D341Med (cell line): ENCODE measurements around the gene CPM.
A peak's percentile ranks its signal among the peaks of the same experiment; 100 is the strongest.

ENCODE experiments used
- DNase-seq: peaks from one replicate; pipeline ENCODE4 v3.0.0; 2012; ENCODE audit warnings: low spot score

The CPM gene

DNA sequence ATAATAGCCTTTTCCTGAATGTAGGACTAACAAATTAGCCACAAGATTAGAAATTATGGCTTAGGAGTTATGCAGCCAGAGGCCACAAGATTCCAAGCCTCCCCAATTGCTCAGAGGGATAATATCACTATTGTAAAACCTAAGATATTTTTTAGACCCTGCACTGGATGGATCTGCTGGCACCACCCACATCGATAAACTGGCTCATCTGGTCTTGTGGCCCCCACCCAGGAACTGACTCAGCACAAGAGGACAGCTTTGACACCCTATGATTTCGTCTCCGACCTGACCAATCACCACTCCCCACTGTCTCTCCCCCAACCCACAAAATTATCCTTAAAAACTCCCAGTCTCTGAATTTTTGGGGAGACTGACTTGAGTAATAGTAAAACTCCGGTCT is 54.7 kb downstream of the CPM start:
- no peak for DNase-seq

DNA sequence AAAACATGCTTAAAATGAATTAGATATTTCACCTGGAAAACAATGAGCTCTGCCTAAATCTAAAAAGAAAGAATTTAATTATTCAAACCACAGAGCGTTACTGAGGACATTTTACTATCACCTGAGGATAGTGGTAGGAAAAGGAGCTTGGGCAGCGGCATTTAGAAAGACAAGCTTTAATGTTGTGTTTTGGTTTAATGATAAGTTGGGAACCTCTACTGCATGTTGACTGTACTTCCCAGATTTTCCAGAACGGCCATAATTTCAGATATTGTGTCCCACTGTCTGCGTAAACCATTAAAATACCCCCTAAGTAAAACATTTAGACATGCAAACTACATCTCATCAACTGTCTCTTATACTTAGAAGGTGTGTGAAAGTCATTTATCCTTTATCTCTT is 55.4 kb downstream of the CPM start:
- no peak for DNase-seq

DNA sequence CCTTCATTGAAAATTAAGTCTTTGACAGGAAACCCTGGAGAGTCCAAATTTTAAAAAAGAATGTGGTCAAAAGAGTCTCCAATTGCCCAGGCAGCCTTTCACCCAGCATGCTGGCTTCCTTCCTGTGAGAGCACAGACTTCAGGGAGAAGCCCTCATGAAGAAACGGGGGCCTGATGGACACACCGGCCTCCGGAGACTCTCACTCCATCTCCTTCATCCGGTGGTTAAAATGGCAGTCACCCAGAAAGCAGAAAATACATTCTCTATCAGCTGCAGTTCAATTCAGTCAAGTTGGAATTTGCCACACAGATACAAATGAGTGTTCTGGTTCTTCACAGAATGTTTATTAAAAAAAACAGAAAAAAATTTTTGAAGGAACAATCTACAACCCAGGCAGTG is 56.5 kb downstream of the CPM start:
- no peak for DNase-seq

DNA sequence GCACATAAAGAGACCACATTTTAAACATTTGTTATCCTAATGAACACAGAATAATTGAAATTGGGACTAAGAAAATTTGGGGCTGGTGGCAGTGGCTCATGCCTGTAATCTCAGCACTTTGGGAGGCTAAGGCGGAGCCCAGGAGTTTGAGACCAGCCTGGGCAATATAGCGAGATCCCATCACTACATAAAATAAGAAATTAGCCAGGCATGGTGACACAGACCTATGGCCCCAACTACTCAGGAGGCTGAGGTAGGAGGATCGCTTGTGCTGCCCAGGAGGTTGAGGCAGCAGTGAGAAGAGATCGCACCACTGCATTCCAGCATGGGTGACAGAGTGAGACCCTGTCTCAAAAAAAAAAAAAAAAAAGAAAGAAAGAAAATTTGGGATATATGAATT is 59.7 kb downstream of the CPM start:
- no peak for DNase-seq

DNA sequence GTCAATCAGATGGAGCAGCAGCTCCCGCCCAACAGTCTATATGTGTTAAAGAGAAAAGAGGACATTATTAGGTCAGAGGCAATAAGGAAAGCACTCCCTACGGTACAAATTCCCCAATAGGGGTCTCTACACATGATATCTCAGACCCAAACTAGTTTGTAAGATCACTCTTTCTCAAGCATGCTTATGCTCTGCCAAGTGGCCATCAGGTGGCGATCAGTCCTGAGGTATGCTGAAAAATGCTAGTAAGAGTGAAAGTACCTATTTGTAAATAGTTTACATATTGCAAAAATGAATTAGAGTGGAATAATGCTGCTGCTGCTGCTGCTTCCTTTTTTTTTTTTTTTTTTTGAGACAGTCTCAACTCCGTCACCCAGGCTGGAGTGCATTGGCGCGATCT is 61.0 kb downstream of the CPM start:
- DNase-seq = no peak

DNA sequence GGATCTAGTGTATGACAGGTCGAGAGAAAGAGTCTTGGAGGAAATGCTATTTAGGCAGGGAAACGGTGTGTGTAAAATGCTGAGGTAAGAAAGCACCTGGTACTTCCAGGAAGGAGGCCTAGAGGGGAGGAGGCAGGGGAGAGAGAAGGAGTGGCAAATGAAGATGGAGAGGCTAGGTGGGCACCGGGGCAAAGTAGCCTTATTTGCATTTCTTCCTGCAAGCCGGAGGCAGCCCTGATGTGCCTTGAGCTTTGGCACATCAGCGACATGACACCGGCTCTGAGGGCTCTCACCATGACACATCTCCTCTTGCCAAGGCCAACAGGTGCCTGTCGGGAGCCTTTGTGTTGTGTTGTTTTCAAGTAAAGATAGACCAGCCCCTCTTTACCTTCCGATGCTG is 61.6 kb downstream of the CPM start:
- DNase-seq = no peak

DNA sequence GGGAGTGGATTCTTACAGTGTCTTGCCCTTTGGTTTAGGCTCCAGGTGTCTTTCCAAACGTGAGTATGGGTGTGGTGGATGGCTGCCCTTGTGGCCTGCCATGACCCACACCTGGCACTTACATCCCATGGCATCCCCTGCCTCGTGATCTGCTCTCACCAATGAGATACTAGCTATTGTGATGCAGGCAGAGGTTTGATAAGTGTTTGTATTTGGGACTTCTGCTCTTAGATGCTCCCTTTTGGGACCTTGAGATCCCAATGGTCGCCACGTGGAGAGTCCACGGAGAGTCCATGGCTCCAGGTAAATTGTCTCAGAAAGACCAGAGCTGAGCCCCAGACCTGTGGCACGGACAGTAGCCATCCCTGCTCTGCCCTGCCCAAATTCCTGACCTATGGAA is 62.5 kb downstream of the CPM start:
- DNase-seq = no peak

DNA sequence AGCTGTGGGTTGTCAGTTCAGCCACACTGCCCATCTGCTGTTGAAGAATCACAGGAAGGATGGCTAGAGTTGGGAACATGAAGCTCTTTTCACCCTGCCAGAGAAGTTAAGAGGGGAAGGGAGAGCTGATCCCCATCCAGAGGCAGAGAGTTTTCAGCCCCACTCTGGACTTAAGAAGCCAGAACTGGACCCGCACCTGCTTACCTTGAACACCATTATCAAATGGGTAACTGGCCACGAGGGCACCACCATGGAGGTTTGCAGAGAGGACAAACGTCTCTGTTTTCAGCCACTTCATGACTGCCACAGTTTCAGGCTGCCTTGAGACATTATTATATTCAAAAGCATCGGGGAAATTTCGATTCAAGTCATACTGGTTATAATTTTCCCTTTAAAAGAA is 63.0 kb downstream of the CPM start:
- no peak for DNase-seq

DNA sequence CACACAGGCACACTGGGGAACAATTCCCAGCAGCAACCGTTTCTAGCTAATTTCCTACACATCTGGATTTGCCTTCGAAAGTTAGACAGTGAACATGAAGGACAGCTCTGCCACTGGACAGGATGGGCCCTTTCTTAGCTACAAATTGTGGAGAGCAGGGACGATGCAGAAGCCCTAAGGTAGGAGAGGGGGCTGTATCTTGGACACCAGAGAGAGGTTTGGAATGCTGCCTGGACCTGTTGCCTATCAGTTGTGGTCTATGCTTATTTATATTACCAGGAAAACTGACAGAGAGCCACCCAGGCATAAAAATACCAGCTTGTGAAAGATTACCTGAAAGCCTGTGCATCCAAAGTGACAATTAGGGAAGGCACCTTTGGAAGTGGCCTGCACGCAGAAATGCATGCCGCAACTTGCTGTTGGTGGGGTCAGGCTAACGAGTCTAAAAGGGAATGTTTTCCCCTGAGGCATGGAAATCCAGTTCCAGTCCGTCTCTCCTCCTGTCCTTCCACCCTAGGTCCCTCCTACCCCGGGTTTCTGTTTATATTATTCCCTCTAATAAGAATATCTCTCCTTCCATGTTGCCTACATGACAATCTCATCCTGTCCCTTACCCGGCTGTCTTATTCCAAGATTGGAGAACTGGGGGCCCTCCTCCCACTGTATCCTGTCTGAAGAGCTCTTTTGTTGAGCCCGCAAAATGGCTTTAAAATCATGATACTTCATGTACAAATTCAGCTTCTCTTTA is 64.8 kb downstream of the CPM start:
- no peak for DNase-seq

DNA sequence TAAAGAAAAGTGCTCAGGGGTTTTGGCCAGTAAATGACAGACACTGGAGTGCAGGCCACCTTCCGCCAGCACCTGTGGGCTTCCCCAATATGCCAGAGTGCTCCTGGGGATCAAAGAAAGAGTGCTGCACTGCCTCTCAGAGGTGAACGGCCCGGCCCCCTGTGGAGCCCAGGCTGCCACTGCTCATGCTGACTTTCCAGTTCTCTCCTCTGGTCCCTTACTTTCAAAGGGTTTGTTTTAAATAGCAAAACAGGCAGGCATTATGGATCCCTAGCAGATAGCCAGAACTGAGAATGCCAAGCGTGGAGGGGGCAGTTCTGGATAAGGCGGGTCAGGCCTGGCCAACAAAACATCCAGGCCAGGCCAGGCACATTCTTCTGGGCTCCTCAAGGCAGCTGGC is 65.4 kb downstream of the CPM start:
- DNase-seq = no peak

DNA sequence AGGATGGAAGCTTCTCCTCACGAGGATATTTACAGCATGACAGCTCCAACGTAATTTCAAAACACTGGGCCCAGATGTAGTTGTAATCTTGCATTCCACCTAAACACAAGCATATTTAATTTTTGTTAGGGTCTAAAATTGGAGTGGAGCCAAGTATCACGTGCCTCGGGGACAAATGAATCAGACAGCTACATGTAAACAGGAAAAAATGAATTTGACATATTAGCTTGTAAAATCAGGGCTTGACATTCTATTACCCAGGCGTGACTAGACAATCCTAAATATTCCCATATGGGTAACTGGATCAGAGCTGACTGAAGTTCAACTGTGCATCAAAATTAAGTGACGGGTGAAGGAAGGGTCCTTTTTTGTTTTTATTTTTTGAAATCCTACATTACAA is 66.0 kb downstream of the CPM start:
- no peak for DNase-seq

DNA sequence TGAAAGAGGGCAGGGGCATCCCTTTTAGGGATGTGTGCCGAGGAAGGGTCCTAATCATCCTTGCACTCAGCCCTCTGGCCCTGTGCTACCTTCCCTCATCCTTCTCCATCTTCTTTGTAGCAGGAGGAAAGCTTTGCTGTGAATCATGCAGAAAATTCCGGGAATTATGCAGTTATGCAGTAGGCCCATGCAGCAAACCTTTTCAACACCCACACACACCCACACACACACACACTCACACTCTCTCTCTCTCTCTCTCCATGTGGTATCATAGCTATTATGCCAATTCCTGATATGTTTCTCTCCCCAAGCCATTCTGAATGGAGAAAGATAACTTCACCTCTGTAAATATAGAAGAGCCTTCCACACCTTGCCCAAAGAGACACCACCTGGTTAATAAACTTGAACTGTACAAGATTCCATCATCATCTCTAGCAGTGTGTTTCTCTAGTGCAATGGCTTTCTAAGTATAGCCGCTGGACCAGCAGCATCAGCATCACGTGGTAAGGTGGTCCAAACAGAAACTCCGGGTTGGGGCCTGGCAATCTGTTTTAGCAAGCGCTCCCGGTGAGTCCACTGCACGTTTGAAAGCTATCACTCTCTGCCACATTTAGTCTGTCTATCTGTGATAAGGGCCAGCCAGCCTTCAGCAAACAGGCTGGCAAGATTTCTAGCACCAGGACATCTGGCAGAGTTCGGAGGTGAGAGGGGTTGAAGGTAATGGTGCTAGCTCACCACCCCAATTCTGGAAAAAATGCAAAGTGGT is 67.4 kb downstream of the CPM start:
- DNase-seq = no peak

DNA sequence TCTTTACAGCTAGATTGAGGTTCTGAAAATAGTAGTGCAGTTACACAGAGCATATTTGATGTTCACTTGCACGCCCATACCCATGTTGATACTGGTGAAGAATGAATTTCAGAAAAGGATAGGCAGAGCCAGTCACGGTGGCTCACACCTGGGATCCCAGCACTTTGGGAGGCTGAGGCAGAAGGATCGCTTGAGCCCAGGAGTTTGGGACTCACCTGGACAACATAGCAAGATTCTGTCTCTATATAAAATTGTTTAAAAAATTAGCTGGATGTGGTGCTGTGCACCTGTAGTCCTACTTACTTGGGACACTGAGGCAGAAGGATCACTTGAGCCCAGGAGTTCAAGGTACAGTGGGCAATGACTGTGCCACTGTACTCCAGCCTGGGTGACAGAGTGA is 68.4 kb downstream of the CPM start:
- no peak for DNase-seq

DNA sequence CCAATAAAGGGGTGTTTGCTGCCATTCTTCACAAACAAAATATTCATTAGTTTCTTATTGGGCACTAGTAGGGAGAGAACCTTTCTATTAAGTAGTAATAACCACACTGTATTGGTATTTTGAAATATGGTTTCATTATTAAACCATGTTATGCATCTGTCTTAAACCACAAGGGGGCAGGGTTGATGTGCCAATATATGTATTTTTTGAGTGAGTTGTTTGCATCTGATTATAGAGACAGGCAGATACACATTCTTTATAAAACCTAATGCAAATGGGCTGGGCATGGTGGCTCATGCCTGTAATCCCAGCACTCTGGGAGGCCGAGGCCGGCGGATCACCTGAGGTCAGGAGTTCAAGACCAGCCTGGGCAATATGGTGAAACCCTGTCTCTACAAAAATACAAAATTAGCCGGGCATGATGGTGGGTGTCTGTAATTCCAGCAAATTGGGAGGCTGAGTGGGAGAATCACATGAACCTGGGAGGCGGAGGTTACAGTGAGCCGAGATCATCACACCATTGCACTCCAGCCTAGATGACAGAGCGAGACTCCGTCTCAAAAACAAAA is 69.0 kb downstream of the CPM start:
- DNase-seq = peak; percentile 48

DNA sequence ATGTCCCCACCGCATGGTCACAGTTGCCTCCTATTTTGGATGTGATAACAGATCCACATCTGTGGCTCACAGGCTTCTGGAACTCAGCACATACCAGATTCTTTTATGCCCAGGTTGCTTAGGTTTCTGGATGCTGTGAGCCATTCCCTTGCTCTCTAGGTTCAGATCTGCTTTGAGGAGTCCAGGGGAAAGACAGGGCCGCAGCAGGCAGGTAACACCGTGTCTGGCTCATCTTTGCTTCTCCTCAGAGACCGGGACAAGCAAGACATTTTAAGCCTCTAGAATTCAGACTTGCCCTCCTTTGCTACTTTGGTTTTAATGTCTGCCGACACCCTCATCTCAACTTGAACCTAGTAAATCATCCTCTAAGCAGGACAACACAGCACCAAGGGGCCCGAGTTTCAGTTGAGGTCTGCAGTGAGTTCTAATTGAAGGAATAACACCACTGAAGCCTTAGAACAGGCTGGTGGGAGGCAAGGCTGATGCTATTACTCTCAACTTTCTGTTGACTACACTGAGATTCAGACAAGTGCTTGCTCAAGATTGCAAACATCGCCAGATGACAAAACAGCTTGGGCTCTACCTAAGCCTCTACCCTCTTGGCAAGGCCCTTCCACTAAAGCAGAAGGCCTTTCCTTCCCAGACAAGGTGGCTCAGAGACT is 69.7 kb downstream of the CPM start:
- no peak for DNase-seq

DNA sequence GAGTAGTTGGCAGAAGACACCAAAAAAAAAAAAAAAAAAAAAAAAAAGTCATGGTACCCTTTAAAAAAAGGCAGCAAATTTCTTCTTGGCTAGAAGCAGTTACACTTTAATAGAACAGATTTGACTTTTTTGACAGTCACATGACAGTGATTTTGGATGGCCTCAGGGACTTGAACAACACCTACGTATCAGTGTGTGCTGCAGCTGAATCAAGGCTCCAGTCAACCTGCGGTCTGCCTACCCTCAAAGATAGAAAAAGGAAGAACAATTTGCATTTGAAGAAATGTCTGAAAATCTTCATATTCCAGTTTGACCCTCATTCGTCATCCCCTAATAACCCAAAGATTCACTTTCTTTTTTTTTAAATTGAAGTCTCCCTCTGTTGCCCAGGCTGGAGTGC is 71.1 kb downstream of the CPM start:
- no peak for DNase-seq

DNA sequence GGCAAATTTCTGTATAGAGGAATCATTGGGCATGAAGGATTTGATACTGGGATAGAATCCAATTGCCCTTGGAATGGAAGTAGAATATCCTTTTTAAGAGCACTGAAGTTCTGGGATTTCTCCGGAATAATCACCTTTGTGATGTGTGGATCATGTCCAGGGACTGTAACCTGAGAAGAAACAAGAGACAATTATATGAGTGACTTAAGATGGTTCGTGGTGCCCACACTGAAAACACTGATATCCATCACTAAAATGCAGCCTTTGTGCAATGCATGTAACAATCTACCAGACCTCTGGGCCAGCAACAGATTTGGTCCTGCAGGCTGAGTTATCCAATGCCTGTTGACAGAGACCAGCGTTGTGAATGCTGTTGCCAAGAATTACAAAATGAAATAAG is 76.5 kb downstream of the CPM start:
- no peak for DNase-seq

DNA sequence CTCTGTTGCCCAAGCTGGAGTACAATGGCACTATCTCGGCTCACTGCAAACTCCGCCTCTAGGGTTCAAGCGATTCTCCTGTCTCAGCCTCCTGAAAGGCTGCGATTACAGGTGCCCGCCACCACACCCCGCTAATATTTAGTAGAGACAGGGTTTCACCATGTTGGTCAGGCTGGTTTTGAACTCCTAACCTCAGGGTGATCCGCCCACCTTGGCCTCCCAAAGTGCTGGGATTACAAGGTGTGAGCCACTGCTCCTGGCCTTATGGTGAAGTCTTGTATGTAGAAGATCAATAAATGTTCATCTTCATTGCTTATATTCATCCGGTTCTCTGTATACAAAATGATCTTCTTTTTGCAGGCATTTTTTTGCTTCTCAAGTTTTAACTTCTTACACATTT is 77.2 kb downstream of the CPM start:
- DNase-seq = no peak

DNA sequence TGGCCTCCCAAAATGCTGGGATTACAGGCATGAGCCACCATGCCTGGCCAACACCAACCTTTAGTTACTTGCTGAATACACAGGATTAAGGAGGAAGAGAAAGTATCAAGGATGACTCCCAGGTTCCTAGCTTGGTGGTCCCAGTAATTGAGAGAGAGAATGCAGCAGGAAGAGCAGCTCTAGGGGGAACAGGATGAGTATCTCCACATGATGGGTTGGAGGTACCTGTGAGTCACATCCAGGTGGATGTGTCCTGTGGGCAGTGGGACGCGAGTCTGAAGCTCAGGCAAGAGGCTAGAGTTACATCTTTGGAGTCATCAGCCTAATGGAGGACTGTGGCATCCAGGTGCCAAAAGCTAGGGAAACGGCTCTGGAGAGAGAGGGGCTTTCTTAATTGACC is 77.9 kb downstream of the CPM start:
- DNase-seq = no peak

DNA sequence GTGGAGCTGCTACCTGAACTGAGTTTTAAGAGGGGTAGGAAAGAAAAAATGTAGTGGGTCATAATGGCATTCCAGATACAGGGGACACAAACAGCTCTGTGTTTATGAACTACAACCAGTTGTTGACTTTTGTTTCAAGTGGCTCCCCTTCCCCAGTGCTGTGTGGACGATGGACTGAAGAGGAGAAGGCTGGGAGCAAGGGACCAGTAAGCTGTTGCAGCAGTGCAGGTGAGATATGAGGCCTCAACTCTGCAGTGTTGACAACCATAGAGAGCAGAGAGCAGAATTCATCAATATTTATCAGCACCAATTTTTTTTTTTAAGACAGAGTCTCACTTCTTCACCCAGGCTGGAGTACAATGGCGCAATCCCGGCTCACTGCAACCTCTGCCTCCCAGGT is 78.4 kb downstream of the CPM start:
- DNase-seq = no peak

DNA sequence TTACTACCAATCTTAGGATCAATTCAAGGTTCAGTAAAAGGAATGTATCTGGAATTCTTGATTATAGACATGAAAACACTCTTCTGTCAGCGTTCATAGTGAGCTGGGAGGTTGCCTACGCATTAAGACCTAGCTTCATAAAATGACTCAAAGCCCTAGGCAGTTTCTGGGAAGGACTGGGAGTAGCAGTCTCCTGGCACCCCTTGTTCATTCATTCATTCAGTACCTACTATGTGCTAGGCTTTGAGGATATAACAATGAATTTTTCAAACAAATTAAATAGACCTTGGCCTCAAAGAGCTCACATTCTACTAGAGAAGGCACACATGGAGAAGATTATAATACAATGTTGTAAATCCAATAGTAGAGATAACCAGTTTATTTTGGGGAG is 78.9 kb downstream of the CPM start:
- no peak for DNase-seq

DNA sequence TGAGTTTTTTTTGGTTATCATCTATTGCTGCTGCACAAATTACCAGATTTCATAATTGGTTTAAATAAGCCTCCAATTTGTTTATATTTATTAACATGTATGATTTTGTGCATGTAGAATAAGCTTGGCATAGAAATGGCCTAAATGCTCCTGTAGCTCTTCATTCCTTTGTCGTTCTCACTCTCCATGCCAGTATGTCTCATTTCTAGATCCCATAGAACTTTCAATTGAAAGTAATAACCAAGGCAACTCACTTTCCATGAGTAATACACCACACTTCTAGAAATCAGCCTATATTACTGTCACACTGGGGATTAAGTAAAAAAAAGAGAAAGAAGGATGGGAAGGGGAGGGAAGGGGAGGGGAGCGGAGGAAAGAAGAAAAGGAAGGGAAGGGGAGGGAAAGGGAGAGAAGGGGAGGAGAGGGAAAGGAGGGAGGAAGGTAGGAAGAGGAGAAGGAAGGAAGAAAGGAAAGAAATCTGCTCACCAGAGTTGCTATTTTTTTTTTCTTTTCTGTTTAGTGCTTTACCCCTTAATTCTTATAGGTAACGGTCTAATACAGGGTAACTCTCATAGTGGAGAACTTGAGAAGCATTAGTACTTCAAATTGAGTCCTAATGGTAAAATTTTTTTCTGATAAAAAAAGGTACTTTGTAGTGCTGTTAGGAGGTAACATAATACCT is 79.4 kb downstream of the CPM start:
- no peak for DNase-seq
